BLaER1 (cell line): ENCODE data around the gene RNH1.

Experiments used
- H3K27ac ChIP-seq: shearing (Covaris generic); formaldehyde crosslinking; 2 replicates; pipeline ENCODE4 v1.8.1; 2022
- H3K27me3 ChIP-seq: shearing (Covaris generic); formaldehyde crosslinking; 2 replicates; pipeline ENCODE4 v1.8.1; 2022
- H3K36me3 ChIP-seq: shearing (Covaris generic); formaldehyde crosslinking; 2 replicates; pipeline ENCODE4 v1.8.1; 2022
- H3K4me1 ChIP-seq: shearing (Covaris generic); formaldehyde crosslinking; 2 replicates; pipeline ENCODE4 v1.8.1; 2022
- H3K4me2 ChIP-seq: shearing (Covaris generic); formaldehyde crosslinking; 2 replicates; pipeline ENCODE4 v1.8.1; 2022
- H3K4me3 ChIP-seq: shearing (Covaris generic); formaldehyde crosslinking; 2 replicates; pipeline ENCODE4 v1.8.1; 2022
- H3K9ac ChIP-seq: shearing (Covaris generic); formaldehyde crosslinking; 2 replicates; pipeline ENCODE4 v1.8.1; 2022
- H3K9me3 ChIP-seq: shearing (Covaris generic); formaldehyde crosslinking; 2 replicates; pipeline ENCODE4 v1.8.1; 2022
- H4K20me1 ChIP-seq: shearing (Covaris generic); formaldehyde crosslinking; 2 replicates; pipeline ENCODE4 v1.8.1; 2022
- Cebpa-rat ChIP-seq: shearing (Covaris generic); IDR thresholded peaks from 2 replicates; pipeline ENCODE4 v1.8.1; 2022

The RNH1 gene

GRCh38 chr11:477052-477715 lies 29.9 kb downstream of the RNH1 start:
- Histone ChIP-seq H3K27ac (no peak overlapping the region), H3K4me2 (no peak overlapping the region), H4K20me1 (peaks cover 70% of the 10 kb centered on the region), H3K36me3 (peaks cover 81% of the 10 kb centered on the region), H3K4me3 (no peak overlapping the region), H3K9me3 (peaks cover 3% of the 10 kb centered on the region), H3K4me1 (peaks cover 7% of the 10 kb centered on the region; the same call in 1 of the 2 replicates), H3K27me3 (no peaks in the 10 kb centered on the region), H3K9ac (no peak overlapping the region)
- TF ChIP-seq Cebpa-rat: no peak

- no peak overlapping the region for H3K9ac ChIP-seq
- H3K4me1 ChIP-seq: peaks cover 7% of the 10 kb centered on the region; the same call in 1 of the 2 replicates
- no peaks in the 10 kb centered on the region for H3K9me3 ChIP-seq
- no peak overlapping the region for H3K27ac ChIP-seq
- no peaks in the 10 kb centered on the region for H3K27me3 ChIP-seq
- H3K4me2 ChIP-seq: no peak overlapping the region
- TF ChIP-seq Cebpa-rat: no peak
- peaks cover 78% of the 10 kb centered on the region for H3K36me3 ChIP-seq
- peaks cover 78% of the 10 kb centered on the region for H4K20me1 ChIP-seq
- no peak overlapping the region for H3K4me3 ChIP-seq
These were observed 30.6 kb downstream of the RNH1 start for GRCh38 chr11:476416-476815.

GRCh38 chr11:475941-476340 lies 31.1 kb downstream of the RNH1 start:
- no peak overlapping the region for H3K4me2 ChIP-seq
- no peak overlapping the region for H3K4me3 ChIP-seq
- H3K9me3 ChIP-seq: no peaks in the 10 kb centered on the region
- peaks cover 76% of the 10 kb centered on the region for H3K36me3 ChIP-seq
- H4K20me1 ChIP-seq: peaks cover 83% of the 10 kb centered on the region
- no peak for TF ChIP-seq Cebpa-rat
- no peak overlapping the region for H3K27ac ChIP-seq
- H3K4me1 ChIP-seq: peaks cover 7% of the 10 kb centered on the region; the same call in 1 of the 2 replicates
- H3K27me3 ChIP-seq: no peaks in the 10 kb centered on the region
- no peak overlapping the region for H3K9ac ChIP-seq

GRCh38 chr11:474914-475506 lies 32.0 kb downstream of the RNH1 start:
- TF ChIP-seq Cebpa-rat: no peak
- peaks cover 7% of the 10 kb centered on the region; the same call in 1 of the 2 replicates for H3K4me1 ChIP-seq
- H3K36me3 ChIP-seq: peaks cover 73% of the 10 kb centered on the region
- H4K20me1 ChIP-seq: peaks cover 86% of the 10 kb centered on the region
- H3K9ac ChIP-seq: no peak overlapping the region
- H3K4me3 ChIP-seq: no peak overlapping the region
- H3K9me3 ChIP-seq: no peaks in the 10 kb centered on the region
- H3K4me2 ChIP-seq: no peak overlapping the region
- H3K27me3 ChIP-seq: no peaks in the 10 kb centered on the region
- no peak overlapping the region for H3K27ac ChIP-seq

GRCh38 chr11:473962-474785 lies 32.9 kb downstream of the RNH1 start:
- Histone ChIP-seq H3K27ac (no peak overlapping the region), H3K4me2 (no peak overlapping the region), H4K20me1 (peaks cover 87% of the 10 kb centered on the region), H3K9me3 (no peaks in the 10 kb centered on the region), H3K4me1 (peaks cover 2% of the 10 kb centered on the region; the same call in 1 of the 2 replicates), H3K9ac (no peak overlapping the region), H3K27me3 (no peaks in the 10 kb centered on the region), H3K36me3 (peaks cover 70% of the 10 kb centered on the region), H3K4me3 (no peak overlapping the region)
- TF ChIP-seq Cebpa-rat: no peak

- Histone ChIP-seq H3K4me3 (no peak overlapping the region), H3K4me2 (no peak overlapping the region), H3K9me3 (no peaks in the 10 kb centered on the region), H4K20me1 (peaks cover 83% of the 10 kb centered on the region), H3K9ac (no peak overlapping the region), H3K36me3 (peaks cover 62% of the 10 kb centered on the region), H3K4me1 (no peaks in the 10 kb centered on the region), H3K27ac (no peak overlapping the region), H3K27me3 (no peaks in the 10 kb centered on the region)
- no peak for TF ChIP-seq Cebpa-rat
These were observed 33.6 kb downstream of the RNH1 start for GRCh38 chr11:473415-473814.

GRCh38 chr11:472816-473215 lies 34.2 kb downstream of the RNH1 start:
- Histone ChIP-seq H3K27me3 (no peaks in the 10 kb centered on the region), H3K27ac (no peak overlapping the region), H4K20me1 (peaks cover 83% of the 10 kb centered on the region), H3K9me3 (no peaks in the 10 kb centered on the region), H3K9ac (no peak overlapping the region), H3K4me2 (no peak overlapping the region), H3K4me3 (no peak overlapping the region), H3K4me1 (no peaks in the 10 kb centered on the region), H3K36me3 (peaks cover 64% of the 10 kb centered on the region)
- TF ChIP-seq Cebpa-rat: no peak

GRCh38 chr11:472272-472671 lies 34.8 kb downstream of the RNH1 start:
- H3K27ac ChIP-seq: no peak overlapping the region
- no peak for TF ChIP-seq Cebpa-rat
- H3K4me1 ChIP-seq: no peaks in the 10 kb centered on the region
- H3K4me3 ChIP-seq: no peak overlapping the region
- H4K20me1 ChIP-seq: peaks cover 83% of the 10 kb centered on the region
- no peak overlapping the region for H3K9ac ChIP-seq
- H3K4me2 ChIP-seq: no peak overlapping the region
- no peaks in the 10 kb centered on the region for H3K9me3 ChIP-seq
- peaks cover 65% of the 10 kb centered on the region for H3K36me3 ChIP-seq
- no peaks in the 10 kb centered on the region for H3K27me3 ChIP-seq

- H3K27ac ChIP-seq: no peak overlapping the region
- H3K27me3 ChIP-seq: no peaks in the 10 kb centered on the region
- H3K4me1 ChIP-seq: peaks cover 5% of the 10 kb centered on the region
- H3K9ac ChIP-seq: no peak overlapping the region
- peaks cover 72% of the 10 kb centered on the region for H3K36me3 ChIP-seq
- TF ChIP-seq Cebpa-rat: no peak
- H3K9me3 ChIP-seq: no peaks in the 10 kb centered on the region
- H3K4me2 ChIP-seq: no peak overlapping the region
- peaks cover 82% of the 10 kb centered on the region for H4K20me1 ChIP-seq
- H3K4me3 ChIP-seq: no peak overlapping the region
These were observed 35.4 kb downstream of the RNH1 start for GRCh38 chr11:471468-472145.
